Measurements from ENCODE around the gene EGFR. TPM values are rescaled to one million over a fixed set of nuclear protein-coding genes. Genes with fewer than 3 reads are reported as not detected.

Gene EGFR
- total and polyA plus RNA-seq, 9 donors, result 13.0 to 54.6 (median 41.7) TPM

GRCh38 chr7:55112056-55112455 lies 93.2 kb downstream of the EGFR start:
- intact Hi-C loops (cut with DNase I), result no loop called here
- H3K36me3 ChIP-seq, result no peaks in the 10 kb centered on the region
- no peak for DNase-seq
- peaks cover 23% of the 10 kb centered on the region for H3K4me1 ChIP-seq (ENCODE audit: insufficient read depth)
- no peaks in the 10 kb centered on the region for H3K9me3 ChIP-seq
- no peak overlapping the region for H3K4me3 ChIP-seq
- H3K27me3 ChIP-seq, result no peaks in the 10 kb centered on the region
- no peak overlapping the region for H3K27ac ChIP-seq
- TF ChIP-seq CTCF (IDR thresholded peaks at IDR 0.05), result no peak
- no peak for TF ChIP-seq EP300 (IDR thresholded peaks at IDR 0.05)
- no peak for TF ChIP-seq POLR2A (IDR thresholded peaks at IDR 0.05)
- WGBS, 3 donors, result 88 to 94% (median 93%) methylated on average over 11 of the region's 11 CpGs

GRCh38 chr7:55113760-55114540 lies 95.1 kb downstream of the EGFR start:
- Histone ChIP-seq H3K4me1 (ENCODE audit: insufficient read depth) (peaks cover 15% of the 10 kb centered on the region), H3K9me3 (no peaks in the 10 kb centered on the region), H3K4me3 (no peak overlapping the region), H3K27ac (no peak overlapping the region), H3K36me3 (no peaks in the 10 kb centered on the region), H3K27me3 (no peaks in the 10 kb centered on the region)
- no peak for TF ChIP-seq EP300 (IDR thresholded peaks at IDR 0.05)
- TF ChIP-seq CTCF (IDR thresholded peaks at IDR 0.05), result no peak
- no peak for TF ChIP-seq POLR2A (IDR thresholded peaks at IDR 0.05)
- WGBS, 3 donors, result 90 to 96% (median 95%) methylated on average over 3 of the region's 3 CpGs
- intact Hi-C loops (cut with DNase I), result no loop called here
- no peak for DNase-seq

- WGBS, 3 donors, result 84 to 90% (median 90%) methylated on average over 7 of the region's 7 CpGs
- TF ChIP-seq POLR2A (IDR thresholded peaks at IDR 0.05) (no peak), CTCF (IDR thresholded peaks at IDR 0.05) (no peak), EP300 (IDR thresholded peaks at IDR 0.05) (no peak)
Observed at GRCh38 chr7:55117286-55117685, 98.5 kb downstream of the EGFR start.

GRCh38 chr7:55118426-55118825 lies 99.6 kb downstream of the EGFR start:
- no peak for DNase-seq
- no peak overlapping the region for H3K4me3 ChIP-seq
- H3K27me3 ChIP-seq, result no peaks in the 10 kb centered on the region
- H3K27ac ChIP-seq, result no peak overlapping the region
- intact Hi-C loops (cut with DNase I), result no loop called here
- TF ChIP-seq EP300 (IDR thresholded peaks at IDR 0.05) (no peak), POLR2A (IDR thresholded peaks at IDR 0.05) (no peak)
- WGBS, 3 donors, result 95 to 98% (median 95%) methylated on average over 5 of the region's 5 CpGs
- H3K4me1 ChIP-seq (ENCODE audit: insufficient read depth), result peaks cover 9% of the 10 kb centered on the region
- no peaks in the 10 kb centered on the region for H3K36me3 ChIP-seq
- H3K9me3 ChIP-seq, result no peaks in the 10 kb centered on the region

More at GRCh38 chr7:55117286-55117685, 98.5 kb downstream of the EGFR start:
- Histone ChIP-seq H3K36me3 (no peaks in the 10 kb centered on the region), H3K27me3 (no peaks in the 10 kb centered on the region), H3K4me3 (no peak overlapping the region), H3K9me3 (no peaks in the 10 kb centered on the region), H3K4me1 (ENCODE audit: insufficient read depth) (peaks cover 10% of the 10 kb centered on the region), H3K27ac (no peak overlapping the region)
- intact Hi-C loops (cut with DNase I), result no loop called here
- DNase-seq, result no peak

- peaks cover 10% of the 10 kb centered on the region for H3K4me1 ChIP-seq (ENCODE audit: insufficient read depth)
- intact Hi-C loops (cut with DNase I), result no loop called here
- no peaks in the 10 kb centered on the region for H3K36me3 ChIP-seq
- TF ChIP-seq CTCF (IDR thresholded peaks at IDR 0.05) (no peak), EP300 (IDR thresholded peaks at IDR 0.05) (no peak), POLR2A (IDR thresholded peaks at IDR 0.05) (no peak)
- H3K27me3 ChIP-seq, result no peaks in the 10 kb centered on the region
- DNase-seq, result no peak
- H3K4me3 ChIP-seq, result no peak overlapping the region
- no peaks in the 10 kb centered on the region for H3K9me3 ChIP-seq
- WGBS, 3 donors, result 94 to 98% (median 97%) methylated on average over 4 of the region's 4 CpGs
- H3K27ac ChIP-seq, result no peak overlapping the region
Observed at GRCh38 chr7:55119571-55119970, 100.8 kb downstream of the EGFR start.
